Astrocyte (in vitro differentiated cells and primary cell): ENCODE results near the gene FOXD1.

Source experiments
- EZH2 ChIP-seq: IDR thresholded peaks from 2 replicates; pipeline ENCODE4 v1.6.1; 2012; ENCODE audit warnings: mild to moderate bottlenecking, low read length, inconsistent platforms; ENCODE audit not compliant: insufficient read depth
- TF ChIP-seq, protein P1 (sequence below): IDR thresholded peaks from 2 replicates; pipeline ENCODE4 v1.5.1; 2011; ENCODE audit warnings: low read depth, mild to moderate bottlenecking, inconsistent platforms, low read length, moderate library complexity; ENCODE audit not compliant: insufficient read depth

- TF ChIP-seq, protein P1, sequence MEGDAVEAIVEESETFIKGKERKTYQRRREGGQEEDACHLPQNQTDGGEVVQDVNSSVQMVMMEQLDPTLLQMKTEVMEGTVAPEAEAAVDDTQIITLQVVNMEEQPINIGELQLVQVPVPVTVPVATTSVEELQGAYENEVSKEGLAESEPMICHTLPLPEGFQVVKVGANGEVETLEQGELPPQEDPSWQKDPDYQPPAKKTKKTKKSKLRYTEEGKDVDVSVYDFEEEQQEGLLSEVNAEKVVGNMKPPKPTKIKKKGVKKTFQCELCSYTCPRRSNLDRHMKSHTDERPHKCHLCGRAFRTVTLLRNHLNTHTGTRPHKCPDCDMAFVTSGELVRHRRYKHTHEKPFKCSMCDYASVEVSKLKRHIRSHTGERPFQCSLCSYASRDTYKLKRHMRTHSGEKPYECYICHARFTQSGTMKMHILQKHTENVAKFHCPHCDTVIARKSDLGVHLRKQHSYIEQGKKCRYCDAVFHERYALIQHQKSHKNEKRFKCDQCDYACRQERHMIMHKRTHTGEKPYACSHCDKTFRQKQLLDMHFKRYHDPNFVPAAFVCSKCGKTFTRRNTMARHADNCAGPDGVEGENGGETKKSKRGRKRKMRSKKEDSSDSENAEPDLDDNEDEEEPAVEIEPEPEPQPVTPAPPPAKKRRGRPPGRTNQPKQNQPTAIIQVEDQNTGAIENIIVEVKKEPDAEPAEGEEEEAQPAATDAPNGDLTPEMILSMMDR = no peak
- no peak for TF ChIP-seq EZH2
Observed at GRCh38 chr5:73484511-73484910, 35.9 kb upstream of the FOXD1 start.
